OCI-LY7 (cell line): ENCODE data around the gene DBNDD1.

Source experiments
- CTCF ChIP-seq: fragments of 200-600 bp; sonication (generic); conservative IDR thresholded peaks from 2 replicates; pipeline ENCODE4 v1.5.1; 2014; ENCODE audit warnings: mild to moderate bottlenecking, antibody characterized with exemption, low read length, moderate library complexity, mixed read lengths
- EZH2phosphoT487 ChIP-seq: fragments of 200-600 bp; sonication (generic); IDR thresholded peaks from 2 replicates; pipeline ENCODE4 v1.6.1; 2018; ENCODE audit warnings: low read depth, borderline replicate concordance, mild to moderate bottlenecking, mixed run types, antibody characterized with exemption, low read length, moderate library complexity, mixed read lengths

GRCh38 chr16:90054554-90054953 is 35.3 kb upstream of the DBNDD1 start:
- TF ChIP-seq CTCF, result no peak
- TF ChIP-seq EZH2phosphoT487, result no peak
